ENCODE data around the gene UMAD1.

Gene UMAD1

GRCh38 chr7:7640221-7641128, at the start of gene UMAD1:
UMAD1 (plus strand) TSS chr7:7640752; CDS start chr7:7673372, 32,620 bp downstream.
- peak; percentile 100 for FAIRE-seq

GRCh38 chr7:7595451-7595850, 45.1 kb upstream of the UMAD1 start:
- peak; percentile 97 for FAIRE-seq

- FAIRE-seq, result no peak
Observed at GRCh38 chr7:7596176-7596575, 44.4 kb upstream of the UMAD1 start.

GRCh38 chr7:7607010-7607409, 33.5 kb upstream of the UMAD1 start:
- FAIRE-seq, result peak; percentile 11

GRCh38 chr7:7609330-7609729, 31.2 kb upstream of the UMAD1 start:
- FAIRE-seq, result no peak

- FAIRE-seq, result no peak
Observed at GRCh38 chr7:7612519-7612918, 28.0 kb upstream of the UMAD1 start.

GRCh38 chr7:7613210-7613609, 27.3 kb upstream of the UMAD1 start:
- no peak for FAIRE-seq

GRCh38 chr7:7614018-7614741, 26.4 kb upstream of the UMAD1 start:
- peak; percentile 8 for FAIRE-seq

GRCh38 chr7:7617550-7617949, 23.0 kb upstream of the UMAD1 start:
- FAIRE-seq, result no peak

- FAIRE-seq, result no peak
Observed at GRCh38 chr7:7618410-7618809, 22.1 kb upstream of the UMAD1 start.

GRCh38 chr7:7620236-7620635, 20.3 kb upstream of the UMAD1 start:
- FAIRE-seq, result peak; percentile 81

- FAIRE-seq, result peak; percentile 73
Observed at GRCh38 chr7:7620644-7621210, 19.8 kb upstream of the UMAD1 start.

- no peak for FAIRE-seq
Observed at GRCh38 chr7:7628476-7628875, 12.1 kb upstream of the UMAD1 start.

GRCh38 chr7:7630626-7631329, 9.8 kb upstream of the UMAD1 start:
- FAIRE-seq, result no peak

- no peak for FAIRE-seq
Observed at GRCh38 chr7:7639421-7639820, 1.1 kb upstream of the UMAD1 start.

- FAIRE-seq, result peak; percentile 52
Observed at GRCh38 chr7:7639847-7640220, 718 bp upstream of the UMAD1 start.

GRCh38 chr7:7641129-7641663, 644 bp downstream of the UMAD1 start:
- FAIRE-seq, result no peak

- no peak for FAIRE-seq
Observed at GRCh38 chr7:7642081-7642480, 1.5 kb downstream of the UMAD1 start.

- FAIRE-seq, result peak; percentile 11
Observed at GRCh38 chr7:7647495-7648036, 7.0 kb downstream of the UMAD1 start.

- FAIRE-seq, result peak; percentile 79
Observed at GRCh38 chr7:7650682-7651206, 10.2 kb downstream of the UMAD1 start.

GRCh38 chr7:7651479-7651878, 10.9 kb downstream of the UMAD1 start:
- FAIRE-seq, result no peak
